Measurements from ENCODE around the gene YAF2.

GRCh38 chr12:42286741-42287140 is 48.7 kb upstream of the YAF2 start:
- TF ChIP-seq POLR2AphosphoS5 (IDR thresholded peaks at IDR 0.05; ENCODE audit: borderline replicate concordance, low read depth, low read length) = no peak
- no peak for TF ChIP-seq EZH2 (IDR thresholded peaks at IDR 0.05)
